SKM-1 treated with dmso at 0.1 percent for 144 hours (cell line): ENCODE measurements around the gene ADGRF3.
"Not testable (repeated sequence)": the region's sequence is repeated elsewhere in the genome, so short reads cannot be mapped to it uniquely, and the experiment has no call there.

Experiments used
- DNase-seq: peaks from one replicate; lab custom pipeline; 2025; ENCODE audit not compliant: unreplicated experiment; lab: John Stamatoyannopoulos, UW

Gene ADGRF3

GRCh38 chr2:26346454-26347053 lies at the start of gene ADGRF3:
Gene ADGRF3 (minus strand): TSS chr2:26346789. CDS start chr2:26346234, 555 bp downstream.
- DNase-seq, result peak; percentile 29

GRCh38 chr2:26395394-26395793 lies 48.8 kb upstream of the ADGRF3 start:
- no peak for DNase-seq

- DNase-seq, result no peak
Observed at GRCh38 chr2:26394694-26395093, 48.1 kb upstream of the ADGRF3 start.

- DNase-seq, result no peak
Observed at GRCh38 chr2:26387189-26387588, 40.6 kb upstream of the ADGRF3 start.

- DNase-seq, result no peak
Observed at GRCh38 chr2:26384597-26384996, 38.0 kb upstream of the ADGRF3 start.

- DNase-seq, result no peak
Observed at GRCh38 chr2:26384183-26384582, 37.6 kb upstream of the ADGRF3 start.

GRCh38 chr2:26382564-26382963 lies 36.0 kb upstream of the ADGRF3 start:
- DNase-seq, result no peak

- DNase-seq, result no peak
Observed at GRCh38 chr2:26380281-26380680, 33.7 kb upstream of the ADGRF3 start.

GRCh38 chr2:26376799-26377198 lies 30.2 kb upstream of the ADGRF3 start:
- DNase-seq, result no peak

GRCh38 chr2:26370909-26371308 lies 24.3 kb upstream of the ADGRF3 start:
- DNase-seq, result not testable (repeated sequence)

GRCh38 chr2:26369664-26370063 lies 23.1 kb upstream of the ADGRF3 start:
- not testable (repeated sequence) for DNase-seq

- no peak for DNase-seq
Observed at GRCh38 chr2:26366957-26367356, 20.4 kb upstream of the ADGRF3 start.

- DNase-seq, result no peak
Observed at GRCh38 chr2:26364669-26365068, 18.1 kb upstream of the ADGRF3 start.

- no peak for DNase-seq
Observed at GRCh38 chr2:26363958-26364357, 17.4 kb upstream of the ADGRF3 start.

GRCh38 chr2:26363323-26363722 lies 16.7 kb upstream of the ADGRF3 start:
- DNase-seq, result no peak

- DNase-seq, result no peak
Observed at GRCh38 chr2:26359886-26360473, 13.4 kb upstream of the ADGRF3 start.

- DNase-seq, result no peak
Observed at GRCh38 chr2:26356771-26357170, 10.2 kb upstream of the ADGRF3 start.

GRCh38 chr2:26356111-26356510 lies 9.5 kb upstream of the ADGRF3 start:
- no peak for DNase-seq

GRCh38 chr2:26355038-26355995 lies 8.7 kb upstream of the ADGRF3 start:
- DNase-seq, result no peak

- DNase-seq, result not testable (repeated sequence)
Observed at GRCh38 chr2:26354469-26354868, 7.9 kb upstream of the ADGRF3 start.

GRCh38 chr2:26352892-26353291 lies 6.3 kb upstream of the ADGRF3 start:
- no peak for DNase-seq
